Amygdala (tissue), 56 donors: ENCODE results near the gene PDLIM4.

Source experiments
- DNase-seq, 56 donors: peaks; one replicate each; lab custom pipeline; 2025; lab: John Stamatoyannopoulos, UW

PDLIM4 gene

DNA sequence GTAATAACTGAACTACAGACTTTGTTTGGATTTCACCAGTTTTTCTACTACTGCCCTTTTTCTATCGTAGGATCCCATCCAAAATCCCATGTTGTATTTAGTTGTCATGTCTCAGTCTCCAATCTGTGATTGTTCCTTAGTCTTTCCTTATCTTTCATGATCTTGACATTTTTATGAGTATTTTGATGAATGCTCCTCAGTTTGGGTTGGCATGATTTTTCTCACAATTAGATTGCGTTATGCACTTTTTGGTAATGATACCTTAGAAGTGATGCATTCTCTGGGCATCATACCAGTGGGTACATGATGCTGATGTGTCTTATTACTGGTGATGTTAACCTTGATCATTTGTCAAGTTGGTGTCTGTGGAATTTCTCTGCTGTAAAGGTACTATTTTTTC lies 42.4 kb downstream of the PDLIM4 start:
- no peak for DNase-seq

- DNase-seq = no peak
These were observed 43.3 kb downstream of the PDLIM4 start for GRCh38 chr5:132300577-132301343.

GRCh38 chr5:132301344-132302271 lies 44.1 kb downstream of the PDLIM4 start:
- no peak for DNase-seq

GRCh38 chr5:132302413-132302812 lies 44.9 kb downstream of the PDLIM4 start:
- no peak for DNase-seq

- no peak for DNase-seq
These were observed 46.1 kb downstream of the PDLIM4 start for GRCh38 chr5:132303589-132303988.

- DNase-seq = no peak
These were observed 47.9 kb downstream of the PDLIM4 start for GRCh38 chr5:132305420-132305819.

DNA sequence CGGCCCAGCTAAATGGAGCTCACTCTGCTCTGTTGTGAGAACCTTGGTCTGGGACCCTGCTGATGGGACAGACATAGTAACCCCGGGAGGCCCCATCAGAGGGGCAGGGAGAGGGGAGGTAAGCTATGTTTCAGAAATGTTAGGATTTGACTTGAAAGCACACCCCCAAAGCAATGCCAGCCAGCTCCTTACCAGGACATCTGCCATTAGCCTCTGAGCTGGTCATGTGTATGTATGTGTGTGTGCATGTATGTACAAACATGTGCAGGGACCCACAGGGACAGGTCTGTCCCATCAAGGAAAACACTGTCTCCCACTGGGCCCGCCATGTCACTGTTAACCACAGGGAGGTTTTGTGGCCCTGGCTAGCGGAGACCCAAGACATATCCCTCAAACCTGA lies 51.2 kb downstream of the PDLIM4 start:
- DNase-seq = no peak

GRCh38 chr5:132309679-132310078 lies 52.2 kb downstream of the PDLIM4 start:
- DNase-seq = no peak

DNA sequence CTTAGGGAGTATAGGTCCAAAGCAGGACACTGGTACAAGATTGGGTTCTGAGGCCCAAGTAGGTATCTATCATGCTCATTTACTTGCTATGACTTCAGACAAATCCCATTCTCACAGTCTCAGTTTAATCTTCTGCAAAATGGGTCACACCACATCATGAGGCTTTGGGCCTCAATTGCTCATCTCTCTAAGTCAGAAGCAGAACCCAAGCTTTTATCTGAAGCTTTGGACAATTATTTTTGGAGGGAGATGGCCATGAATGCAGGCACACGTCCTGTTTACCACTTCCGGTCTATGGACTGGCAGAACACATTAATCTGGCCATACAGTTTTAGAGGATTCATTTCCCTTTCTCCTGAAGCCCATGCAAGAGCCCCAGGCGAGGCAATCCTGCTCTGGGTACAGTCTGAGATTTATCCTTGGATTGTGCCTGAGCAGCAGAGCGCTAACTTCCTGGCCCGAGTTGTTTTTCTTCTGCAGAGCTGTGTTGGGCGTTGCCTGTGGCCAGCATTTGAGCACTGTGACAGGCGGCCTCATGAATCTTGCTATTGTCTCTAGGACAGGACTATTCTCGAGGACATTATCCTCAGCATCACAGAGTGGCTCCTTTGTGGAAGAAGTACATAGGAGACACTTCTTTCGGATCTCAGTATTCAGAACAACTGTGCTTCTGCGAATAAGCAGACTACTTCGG lies 52.8 kb downstream of the PDLIM4 start:
- DNase-seq = peak in 7 of 56 donors; percentile 6 to 29 (median 15)

DNA sequence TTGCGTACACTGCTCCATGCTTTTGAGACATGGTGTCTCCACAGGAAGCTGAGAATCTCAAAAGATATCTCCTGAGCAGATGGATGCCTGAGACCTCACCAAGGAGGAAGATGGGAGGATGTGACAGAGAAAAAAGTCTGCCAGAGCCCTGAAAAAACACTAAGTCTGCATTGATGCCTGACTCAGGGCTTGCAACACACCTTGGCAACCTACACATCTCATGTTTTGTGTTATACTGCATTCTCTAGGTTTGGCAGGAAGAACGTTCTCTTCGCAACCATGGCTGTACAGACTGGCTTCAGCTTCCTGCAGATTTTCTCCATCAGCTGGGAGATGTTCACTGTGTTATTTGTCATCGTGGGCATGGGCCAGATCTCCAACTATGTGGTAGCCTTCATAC lies 55.9 kb downstream of the PDLIM4 start:
- no peak for DNase-seq

GRCh38 chr5:132313961-132314432 lies 56.5 kb downstream of the PDLIM4 start:
- no peak for DNase-seq

DNA sequence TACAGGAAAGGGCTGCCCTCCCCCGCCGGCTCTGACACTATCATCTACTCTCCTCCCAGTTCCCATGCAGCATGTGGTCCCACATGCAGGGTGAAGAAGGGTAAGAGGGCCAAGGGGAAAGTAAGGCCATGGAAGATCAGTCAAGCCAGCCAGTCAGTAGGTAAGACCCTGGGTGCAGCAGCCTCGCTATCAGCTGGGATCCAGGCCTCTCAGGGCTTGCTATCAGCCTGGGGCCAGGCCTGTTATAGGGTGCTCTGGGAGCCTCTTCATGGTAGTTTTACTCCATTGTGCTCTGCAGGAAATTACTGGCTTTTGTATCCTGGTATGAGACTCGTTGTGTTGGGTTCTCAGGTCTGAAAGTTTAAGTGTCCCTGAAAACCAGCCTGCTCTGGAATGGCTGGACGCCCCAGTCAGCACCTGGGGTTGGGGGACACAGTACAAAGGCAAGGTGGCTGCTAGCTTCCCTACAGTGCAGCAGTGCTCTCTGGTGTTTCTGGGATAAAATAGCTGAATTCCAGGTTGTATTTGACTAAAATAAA lies 58.1 kb downstream of the PDLIM4 start:
- no peak for DNase-seq

DNA sequence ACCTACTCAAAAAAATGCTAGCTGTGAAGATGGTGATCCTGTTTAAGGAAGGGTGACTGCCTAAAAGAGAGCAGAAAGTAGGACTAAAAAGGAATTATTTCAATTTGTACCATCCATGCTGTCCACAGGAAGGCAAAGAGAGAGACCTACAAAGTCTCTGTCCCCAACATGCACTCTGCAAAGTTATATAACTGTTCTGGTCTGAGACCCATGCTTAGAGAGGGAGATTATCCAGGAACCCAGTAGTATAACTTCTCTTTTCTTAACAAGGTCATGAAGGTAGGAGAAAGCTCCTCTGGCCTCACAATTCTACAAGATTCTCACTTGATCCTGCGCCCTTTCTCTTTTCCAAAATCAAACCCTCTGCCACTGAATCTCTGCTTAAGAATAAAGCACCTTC lies 62.5 kb downstream of the PDLIM4 start:
- DNase-seq = no peak

GRCh38 chr5:132321109-132321721 lies 63.7 kb downstream of the PDLIM4 start:
- no peak for DNase-seq

GRCh38 chr5:132322266-132322665 lies 64.8 kb downstream of the PDLIM4 start:
- no peak for DNase-seq
